Embryonic facial prominence (tissue), 1 donor: Measurements from ENCODE around the gene VIPAS39.
A peak's percentile ranks its signal among the peaks of the same experiment; 100 is the strongest.

ENCODE experiments used
- DNase-seq: peaks from one replicate; pipeline ENCODE4 v3.0.0-alpha.2; 2016; ENCODE audit errors: extremely low spot score

The VIPAS39 gene

GRCh38 chr14:77406086-77406485, 51.3 kb downstream of the VIPAS39 start:
- no peak for DNase-seq

GRCh38 chr14:77403768-77404167, 53.6 kb downstream of the VIPAS39 start:
- no peak for DNase-seq

GRCh38 chr14:77400216-77400615, 57.2 kb downstream of the VIPAS39 start:
- no peak for DNase-seq

- no peak for DNase-seq
Measured at GRCh38 chr14:77390188-77390587, 67.2 kb downstream of the VIPAS39 start.

DNA sequence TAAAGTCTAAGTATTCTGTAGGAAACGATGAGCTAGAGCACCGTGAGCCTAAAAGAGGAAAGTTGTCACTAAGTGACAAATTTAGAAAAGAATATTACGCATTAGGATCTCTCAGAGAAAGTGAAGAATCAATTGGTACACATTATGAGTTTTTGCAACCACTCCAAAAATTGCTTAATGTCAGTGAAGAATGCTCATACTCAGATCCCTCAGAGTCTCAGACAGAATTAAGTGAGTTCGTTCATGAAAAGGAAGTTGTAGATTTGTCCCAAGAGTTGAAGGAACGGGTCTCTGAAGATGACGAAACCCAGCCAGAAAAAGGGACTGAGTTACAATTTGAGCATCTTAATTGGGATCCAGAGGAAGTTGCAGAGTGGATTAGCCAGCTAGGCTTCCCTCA, 78.7 kb downstream of the VIPAS39 start:
- no peak for DNase-seq

DNA sequence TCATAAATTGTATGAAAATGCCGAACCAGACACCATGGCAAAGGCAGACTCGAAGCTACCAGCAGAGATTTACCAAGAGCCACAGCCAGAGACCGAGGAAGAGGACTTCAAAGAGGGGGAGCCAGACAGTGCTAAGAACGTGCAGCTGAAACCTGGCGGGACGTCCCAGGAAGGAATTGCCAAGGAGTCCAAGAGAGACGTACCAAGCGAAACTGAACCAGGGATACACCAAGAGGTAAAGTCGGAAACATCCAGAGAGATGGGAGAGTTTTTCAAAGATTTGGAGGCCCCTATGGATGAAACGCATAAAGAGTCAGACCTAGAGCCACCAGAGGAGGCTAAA, 79.9 kb downstream of the VIPAS39 start:
- no peak for DNase-seq

DNA sequence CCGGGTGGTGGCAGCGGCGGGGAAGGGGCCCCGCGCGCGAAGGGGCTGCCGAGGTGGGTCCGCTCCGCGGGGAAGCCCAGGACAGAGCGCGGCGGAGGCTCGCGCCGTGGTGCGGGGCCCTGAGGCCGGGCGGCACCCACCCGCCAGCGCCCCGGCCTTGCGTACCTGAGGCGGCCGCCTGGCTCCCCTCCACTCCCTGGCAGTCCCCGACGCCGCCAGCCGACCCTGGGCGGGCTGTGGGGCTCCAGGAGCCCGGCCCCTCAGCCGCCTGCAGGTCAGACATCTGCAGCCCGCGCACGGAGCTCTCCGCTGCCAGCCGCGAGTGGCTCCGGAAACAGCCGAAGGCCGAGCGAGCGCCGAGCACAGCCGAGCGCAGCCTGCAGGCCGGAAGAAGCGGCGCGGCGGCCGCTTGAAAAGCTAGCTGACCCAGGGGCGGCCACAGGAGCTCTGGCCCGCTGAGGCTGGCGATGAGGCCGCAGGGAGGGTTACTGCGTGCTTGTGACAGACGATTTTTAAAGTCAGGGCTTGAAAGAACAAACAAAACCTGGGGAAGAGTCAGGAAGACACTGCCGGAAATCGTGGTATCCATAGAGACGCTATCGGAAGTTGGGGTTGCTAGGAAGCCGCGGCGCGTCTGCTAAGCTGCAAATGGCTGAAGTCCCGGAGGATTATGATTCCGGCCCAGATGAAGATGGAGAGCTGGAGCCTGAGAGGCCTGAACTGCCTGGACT, 80.5 kb downstream of the VIPAS39 start, which contains the start of the genes SAMD15 and TMED8:
SAMD15 (plus strand) TSS at position 609 of the 731 bp plus-strand sequence; CDS start at position 649, 40 bp downstream.
TMED8 (minus strand) TSS at position 324 of the 731 bp plus-strand sequence; CDS start at position 283, 41 bp downstream.
- DNase-seq = peak; percentile 73
